Smooth muscle cell of the umbilical artery (primary cell): ENCODE results near the gene MEOX2. TPM values are rescaled to one million over a fixed set of nuclear protein-coding genes. Genes with fewer than 3 reads are reported as not detected.

Source experiments
- total RNA-seq: library from RNA; depleted of rRNA; stranded (reverse); fragments of >200 nt; gene quantifications from 2 replicates; pipeline ENCODE4 v1.2.3, GENCODE V29; 2014

Gene MEOX2
- under 0.01 TPM in 1 of 2 replicates, not detected in the other for total RNA-seq

GRCh38 chr7:15686295-15686956 lies at the start of gene MEOX2:
Gene MEOX2, minus strand, starts transcription at chr7:15686683. Its CDS starts 281 bp downstream, at chr7:15686402.

GRCh38 chr7:15561835-15562234 lies 124.6 kb downstream of the MEOX2 start, which contains the start of gene AGMO:
Gene AGMO, minus strand, starts transcription at chr7:15562015.

Other genes starting within 250 kb of the MEOX2 start
- under 0.01 and 0.05 TPM in 2 replicates for gene AGMO, start 124.7 kb downstream of the MEOX2 start, total RNA-seq